WERI-Rb-1 (cell line): ENCODE measurements around the gene CHMP5.

Experiments used
- DNase-seq: peaks from one replicate; pipeline ENCODE4 v3.0.0-alpha.2; 2020
- H3K27ac ChIP-seq: fragments of 250-450 bp; sonication (Bioruptor Pico); 2 replicates; pipeline ENCODE4 v1.5.1; 2020; ENCODE audit warnings: mild to moderate bottlenecking, moderate library complexity
- H3K27me3 ChIP-seq: fragments of 250-450 bp; sonication (Bioruptor Pico); 2 replicates; pipeline ENCODE4 v1.5.1; 2021; ENCODE audit warnings: mild to moderate bottlenecking, low read depth, moderate library complexity; ENCODE audit not compliant: insufficient read depth, severe bottlenecking
- H3K36me3 ChIP-seq: fragments of 250-450 bp; sonication (Bioruptor Pico); 2 replicates; pipeline ENCODE4 v1.5.1; 2020; ENCODE audit warnings: mild to moderate bottlenecking, moderate library complexity
- H3K4me3 ChIP-seq: 2 replicates; pipeline ENCODE4 v1.5.1; 2011; ENCODE audit warnings: low read depth, mild to moderate bottlenecking, control low read depth, low read length
- H3K9me3 ChIP-seq: fragments of 250-450 bp; sonication (Bioruptor Pico); 2 replicates; pipeline ENCODE4 v1.5.1; 2021; ENCODE audit warnings: mild to moderate bottlenecking, moderate library complexity; ENCODE audit not compliant: severe bottlenecking
- CTCF ChIP-seq: IDR thresholded peaks from 2 replicates; pipeline ENCODE4 v1.5.1; 2011; ENCODE audit warnings: low read depth, mild to moderate bottlenecking, control low read depth, inconsistent platforms, low read length

The CHMP5 gene

GRCh38 chr9:33260372-33260771 is 4.5 kb upstream of the CHMP5 start:
- no peaks in the 10 kb centered on the region for H3K9me3 ChIP-seq
- H3K4me3 ChIP-seq: no peak overlapping the region
- peaks cover 79% of the 10 kb centered on the region for H3K36me3 ChIP-seq
- no peak for TF ChIP-seq CTCF
- no peak for DNase-seq
- no peaks in the 10 kb centered on the region for H3K27me3 ChIP-seq
- no peak overlapping the region for H3K27ac ChIP-seq

GRCh38 chr9:33263131-33264002 is 1.5 kb upstream of the CHMP5 start:
- Histone ChIP-seq H3K9me3 (no peaks in the 10 kb centered on the region), H3K27ac (peak overlapping the region; percentile 91), H3K4me3 (peak overlapping the region; percentile 95), H3K36me3 (peaks cover 75% of the 10 kb centered on the region), H3K27me3 (no peaks in the 10 kb centered on the region)
- DNase-seq: no peak
- no peak for TF ChIP-seq CTCF

- peak overlapping the region; percentile 91 for H3K27ac ChIP-seq
- DNase-seq: peak; percentile 27
- H3K36me3 ChIP-seq: peaks cover 75% of the 10 kb centered on the region
- no peaks in the 10 kb centered on the region for H3K27me3 ChIP-seq
- no peaks in the 10 kb centered on the region for H3K9me3 ChIP-seq
- TF ChIP-seq CTCF: no peak
- peak overlapping the region; percentile 95 for H3K4me3 ChIP-seq
These were observed 811 bp upstream of the CHMP5 start for GRCh38 chr9:33264003-33264472.

- Histone ChIP-seq H3K9me3 (no peaks in the 10 kb centered on the region), H3K27ac (peak overlapping the region; percentile 29), H3K4me3 (peak overlapping the region; percentile 79), H3K36me3 (peaks cover 65% of the 10 kb centered on the region), H3K27me3 (no peaks in the 10 kb centered on the region)
- no peak for DNase-seq
- no peak for TF ChIP-seq CTCF
These were observed 489 bp downstream of the CHMP5 start for GRCh38 chr9:33265211-33265865.

GRCh38 chr9:33267151-33267767 is 2.4 kb downstream of the CHMP5 start:
- Histone ChIP-seq H3K27ac (no peak overlapping the region), H3K4me3 (no peak overlapping the region), H3K9me3 (no peaks in the 10 kb centered on the region), H3K27me3 (no peaks in the 10 kb centered on the region), H3K36me3 (peaks cover 64% of the 10 kb centered on the region)
- no peak for DNase-seq
- no peak for TF ChIP-seq CTCF
